HG03378 (cell line): ENCODE results near the gene TMEM191B.
"Not testable (repeated sequence)": the region's sequence is repeated elsewhere in the genome, so short reads cannot be mapped to it uniquely, and the experiment has no call there.

Source experiments
- ATAC-seq: cut with Tn5 transposase; IDR thresholded peaks from one replicate; pipeline ENCODE4 v1.9.1; 2021; ENCODE audit warnings: mild to moderate bottlenecking, moderate library complexity; ENCODE audit not compliant: unreplicated experiment

TMEM191B gene

DNA sequence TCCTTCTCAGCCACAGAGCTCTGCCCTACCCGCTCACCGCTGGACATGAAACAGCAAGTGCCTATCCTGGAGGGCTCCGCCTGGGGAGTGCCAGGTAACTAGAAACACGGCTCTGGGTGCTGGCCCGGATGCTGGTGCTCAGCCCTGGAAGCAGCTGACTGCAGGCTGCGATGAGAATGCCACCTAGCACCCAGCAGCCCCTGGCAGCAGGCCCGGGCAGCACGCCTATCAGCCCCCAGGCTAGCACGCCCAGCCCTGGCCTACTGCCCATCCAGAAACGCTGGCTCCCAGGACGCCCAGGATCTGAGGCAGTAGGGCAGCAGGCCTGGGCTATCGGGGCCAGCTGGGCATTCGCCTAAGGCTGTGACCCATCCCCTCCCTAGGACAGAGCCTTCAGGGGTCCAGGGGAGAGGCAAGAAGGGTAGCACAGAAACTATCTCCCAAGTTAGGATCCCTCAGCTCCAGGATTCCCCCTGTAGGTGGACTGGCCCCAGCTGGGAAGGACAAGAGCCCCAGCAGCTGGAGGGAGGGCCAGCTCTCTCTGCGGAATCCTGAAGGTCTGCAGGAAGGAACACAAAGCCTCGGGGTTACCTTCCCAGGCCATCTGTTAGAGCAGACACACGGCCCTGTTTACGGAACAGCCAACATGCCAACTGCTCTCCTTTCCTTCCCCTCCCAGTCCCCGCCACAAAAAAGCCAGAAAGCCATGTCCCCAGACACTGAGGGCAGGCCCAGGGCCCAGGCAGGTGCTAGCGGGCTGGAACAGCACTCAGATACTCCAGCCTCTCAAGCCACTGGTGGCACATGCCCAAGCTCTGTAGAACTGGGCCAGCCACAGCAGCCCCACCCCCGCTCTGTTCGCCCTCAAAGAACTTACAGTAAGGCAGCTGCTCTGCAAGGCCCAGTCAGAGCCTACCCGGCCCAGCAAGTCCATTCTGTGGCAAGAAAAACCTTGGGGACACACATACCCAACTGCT lies 27.0 kb downstream of the TMEM191B start:
- not testable (repeated sequence) for ATAC-seq

- ATAC-seq, result not testable (repeated sequence)
These were observed 30.9 kb downstream of the TMEM191B start for GRCh38 chr22:18558516-18558915.

GRCh38 chr22:18558939-18559338 lies 31.3 kb downstream of the TMEM191B start:
- not testable (repeated sequence) for ATAC-seq

- not testable (repeated sequence) for ATAC-seq
These were observed 32.7 kb downstream of the TMEM191B start for GRCh38 chr22:18560099-18560974.

GRCh38 chr22:18570509-18571246 lies 43.1 kb downstream of the TMEM191B start:
- ATAC-seq, result not testable (repeated sequence)

GRCh38 chr22:18573483-18574164 lies 46.0 kb downstream of the TMEM191B start:
- ATAC-seq, result not testable (repeated sequence)

- ATAC-seq, result not testable (repeated sequence)
These were observed 47.0 kb downstream of the TMEM191B start for GRCh38 chr22:18574555-18574954.

DNA sequence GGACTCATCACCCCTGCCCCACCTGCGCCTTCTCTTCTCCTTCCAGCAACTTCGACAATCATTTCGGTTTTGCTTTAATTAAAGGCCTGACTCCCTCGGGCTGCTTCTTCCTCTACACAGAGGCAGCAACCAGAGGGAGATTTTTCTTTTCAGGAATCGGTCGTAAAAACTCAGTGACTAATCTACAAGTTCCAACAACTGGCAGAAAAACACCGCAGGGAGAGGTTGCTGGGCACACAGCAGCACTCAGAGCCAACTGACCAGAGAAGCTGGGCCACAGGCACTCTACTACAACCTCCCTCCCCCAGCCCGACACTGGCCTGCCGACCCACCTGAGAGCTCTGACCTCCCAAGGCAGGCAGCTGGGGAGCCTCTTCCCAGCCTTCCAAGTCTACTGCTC lies 48.1 kb downstream of the TMEM191B start:
- not testable (repeated sequence) for ATAC-seq

- ATAC-seq, result not testable (repeated sequence)
These were observed 49.7 kb downstream of the TMEM191B start for GRCh38 chr22:18577090-18577818.

DNA sequence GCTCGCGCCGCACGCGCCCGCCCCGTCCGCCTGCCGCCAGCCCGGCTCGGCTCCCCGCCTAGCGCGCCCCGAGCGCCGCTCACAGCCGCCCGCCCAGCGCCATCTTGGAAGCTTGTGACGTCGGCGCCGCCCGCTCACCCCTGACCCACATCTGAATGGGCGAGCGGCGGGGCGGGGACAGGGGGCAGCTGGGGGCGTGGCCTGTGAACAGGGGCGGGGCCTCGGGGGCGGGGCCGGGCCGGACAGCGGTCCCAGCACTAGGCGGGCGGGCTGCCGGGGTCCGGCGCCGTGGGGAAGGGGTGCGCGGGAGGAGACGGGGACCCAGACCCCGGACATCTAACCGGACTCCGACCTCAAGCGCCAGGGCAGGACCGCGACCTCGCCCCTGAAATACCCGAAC lies 50.2 kb downstream of the TMEM191B start:
- ATAC-seq, result not testable (repeated sequence)
